ENCODE results near the gene PPFIA2.

Gene PPFIA2

DNA sequence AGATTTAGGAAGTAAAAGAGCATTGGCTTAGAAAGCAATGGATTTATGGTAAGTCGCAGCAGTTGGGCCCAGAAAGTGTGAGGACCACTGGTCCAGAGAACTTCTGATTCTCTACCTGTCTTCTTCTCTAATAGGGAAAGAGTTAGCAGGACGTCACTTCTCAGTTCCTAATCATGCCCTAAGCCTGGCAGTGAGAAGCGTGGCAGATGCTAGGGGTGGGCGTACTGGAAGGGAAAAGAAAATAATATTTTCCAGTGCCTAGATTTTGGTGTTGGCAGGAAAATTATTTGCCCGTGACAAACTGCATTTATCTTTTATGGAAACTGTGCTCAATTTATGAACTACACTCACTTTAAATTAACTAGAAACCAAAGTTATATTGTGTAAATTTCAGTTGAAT lies 212.3 kb downstream of the PPFIA2 start:
- DNase-seq (ENCODE audit: low read depth in 2 of 2), result no peak

DNA sequence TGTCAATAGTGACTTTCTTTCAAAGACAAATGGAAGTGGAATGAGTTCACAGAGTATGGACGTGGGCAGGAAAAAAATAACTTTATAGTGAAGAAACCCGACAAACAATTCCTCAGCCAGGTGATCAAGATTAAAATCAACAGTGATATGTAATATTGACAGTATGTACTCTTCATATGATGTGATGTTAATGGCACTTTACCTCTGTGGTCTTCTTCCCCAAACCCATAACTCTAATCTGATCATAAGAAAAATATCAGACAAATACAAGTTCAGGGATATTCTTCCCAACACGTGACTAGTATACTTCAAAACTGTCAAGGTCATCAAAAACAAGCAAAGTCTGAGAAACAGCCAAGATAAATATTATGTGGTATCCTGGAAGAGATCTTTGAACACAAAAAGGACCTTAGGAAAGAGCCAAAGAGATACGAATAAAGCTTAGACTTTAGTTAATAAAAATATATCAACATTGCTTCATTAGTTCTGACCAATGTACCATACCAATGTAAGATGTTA lies 215.5 kb downstream of the PPFIA2 start:
- DNase-seq (ENCODE audit: low read depth in 2 of 2), result no peak

DNA sequence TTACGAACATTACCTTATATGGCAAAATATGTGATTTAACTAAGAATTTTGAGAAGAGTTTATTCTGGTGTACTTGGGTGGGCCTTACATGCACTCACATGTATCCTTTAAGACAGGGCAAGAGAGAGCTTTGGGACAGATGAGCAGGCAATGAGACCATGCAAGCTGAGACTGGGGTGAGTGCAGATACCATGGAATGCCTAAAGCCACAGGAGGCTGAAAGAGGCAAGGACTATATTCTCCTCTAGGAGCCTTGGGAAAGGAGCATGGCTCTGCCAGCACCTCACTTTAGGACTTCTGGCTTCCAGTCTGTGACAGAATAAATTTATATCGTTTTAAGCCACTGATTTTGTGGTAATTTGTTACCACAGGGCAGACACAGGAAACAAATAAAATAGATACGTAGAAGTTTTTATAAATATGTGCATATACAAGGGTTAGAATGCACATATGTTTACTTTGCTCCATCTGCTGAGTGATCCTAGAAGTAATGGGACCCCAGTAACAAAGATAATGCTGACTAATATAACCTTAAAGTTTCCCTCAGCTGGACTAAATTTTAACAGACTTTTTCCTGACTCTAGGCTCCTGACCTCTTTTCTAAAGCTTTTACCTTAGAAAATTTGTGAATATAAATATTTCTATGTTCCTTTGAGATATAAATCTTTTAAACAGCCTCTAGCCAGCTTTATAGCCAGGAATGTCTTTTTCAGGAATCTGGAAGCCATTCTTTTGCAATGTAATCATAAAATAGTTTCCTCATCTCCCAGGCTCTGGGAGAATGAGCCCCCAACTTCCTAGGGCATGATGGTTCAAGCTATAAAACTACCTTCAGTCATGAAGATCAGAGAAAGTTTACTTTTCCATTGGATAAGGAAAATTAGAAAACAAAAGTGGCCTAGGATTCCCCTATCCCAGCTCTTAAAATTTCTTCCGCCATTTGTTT lies 216.8 kb downstream of the PPFIA2 start:
- DNase-seq (ENCODE audit: low read depth in 2 of 2), result no peak

DNA sequence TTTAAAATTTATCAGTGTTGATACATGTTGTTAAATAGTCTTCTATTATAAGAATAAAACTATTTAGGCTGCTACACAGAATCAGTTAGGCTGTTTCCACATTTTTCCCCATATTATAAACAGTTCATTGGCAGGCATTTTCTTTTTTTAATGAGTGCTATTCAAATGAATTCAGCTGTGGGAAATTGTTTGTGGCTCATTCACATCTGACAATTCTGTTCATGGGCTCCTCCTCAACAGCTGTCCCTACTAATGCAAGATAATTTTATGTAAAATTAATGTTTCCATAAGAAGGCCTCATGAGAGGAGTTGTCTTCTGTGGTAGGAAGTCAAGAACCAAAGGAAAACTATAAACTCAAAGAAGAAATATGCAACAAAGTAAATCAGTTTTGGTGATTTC lies 218.0 kb downstream of the PPFIA2 start:
- no peak for DNase-seq (ENCODE audit: low read depth in 2 of 2)

DNA sequence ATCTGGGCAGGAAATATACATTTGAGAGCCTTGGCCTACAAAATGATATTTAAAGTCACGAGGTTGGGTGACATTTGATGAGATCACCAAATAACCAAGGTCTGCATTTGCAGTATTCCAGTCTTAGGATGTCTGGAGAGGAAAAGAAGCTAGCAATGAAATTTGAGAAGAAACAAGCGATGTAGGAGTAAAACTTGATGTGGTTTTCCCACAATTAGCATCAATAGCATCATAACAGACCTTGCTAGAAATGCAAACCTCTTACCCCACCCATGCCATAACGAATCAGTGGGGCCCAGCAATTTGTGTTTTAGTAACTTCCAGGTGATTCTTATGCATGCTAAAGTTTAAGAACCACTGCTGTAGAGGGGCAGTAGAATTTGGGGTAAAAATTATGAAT lies 219.9 kb downstream of the PPFIA2 start:
- DNase-seq (ENCODE audit: low read depth in 2 of 2), result no peak

DNA sequence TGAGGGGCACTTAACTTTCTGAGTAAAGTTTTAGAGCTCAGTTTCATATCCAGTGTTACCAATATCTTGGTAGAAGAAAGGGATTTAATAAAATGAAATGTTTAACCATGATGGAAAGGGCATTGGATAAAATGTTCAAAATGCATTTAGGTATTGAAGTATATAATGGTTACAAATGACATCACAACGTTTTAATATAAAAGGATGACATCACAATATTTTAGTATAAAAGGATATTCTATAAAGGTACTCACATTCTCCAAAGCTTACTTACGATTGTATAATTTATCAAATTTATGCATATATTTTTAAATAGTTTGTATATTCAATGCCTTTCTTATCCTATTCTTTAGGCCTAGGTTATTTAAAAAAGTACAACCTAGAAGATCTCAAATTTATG lies 226.1 kb downstream of the PPFIA2 start:
- no peak for DNase-seq (ENCODE audit: low read depth in 2 of 2)

DNA sequence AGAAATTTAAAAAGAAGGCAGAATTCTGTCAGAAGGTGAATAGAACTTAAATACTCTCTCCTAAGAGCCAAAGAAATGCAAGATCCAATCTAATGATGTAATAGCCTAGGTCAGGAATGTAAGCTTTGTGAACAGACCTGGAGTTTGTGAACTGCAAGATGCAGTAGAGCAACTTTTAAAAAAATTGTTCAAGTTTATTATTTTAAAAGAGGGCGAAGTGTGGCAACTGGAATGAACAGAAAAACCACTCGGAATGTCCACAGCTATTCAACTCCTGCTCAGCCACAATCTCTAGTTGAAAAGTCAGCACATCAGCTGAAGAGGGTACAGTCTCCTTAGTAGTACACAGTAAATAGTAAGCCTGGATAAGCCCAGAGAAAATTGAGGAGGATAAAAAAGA lies 228.8 kb downstream of the PPFIA2 start:
- no peak for DNase-seq (ENCODE audit: low read depth in 2 of 2)

DNA sequence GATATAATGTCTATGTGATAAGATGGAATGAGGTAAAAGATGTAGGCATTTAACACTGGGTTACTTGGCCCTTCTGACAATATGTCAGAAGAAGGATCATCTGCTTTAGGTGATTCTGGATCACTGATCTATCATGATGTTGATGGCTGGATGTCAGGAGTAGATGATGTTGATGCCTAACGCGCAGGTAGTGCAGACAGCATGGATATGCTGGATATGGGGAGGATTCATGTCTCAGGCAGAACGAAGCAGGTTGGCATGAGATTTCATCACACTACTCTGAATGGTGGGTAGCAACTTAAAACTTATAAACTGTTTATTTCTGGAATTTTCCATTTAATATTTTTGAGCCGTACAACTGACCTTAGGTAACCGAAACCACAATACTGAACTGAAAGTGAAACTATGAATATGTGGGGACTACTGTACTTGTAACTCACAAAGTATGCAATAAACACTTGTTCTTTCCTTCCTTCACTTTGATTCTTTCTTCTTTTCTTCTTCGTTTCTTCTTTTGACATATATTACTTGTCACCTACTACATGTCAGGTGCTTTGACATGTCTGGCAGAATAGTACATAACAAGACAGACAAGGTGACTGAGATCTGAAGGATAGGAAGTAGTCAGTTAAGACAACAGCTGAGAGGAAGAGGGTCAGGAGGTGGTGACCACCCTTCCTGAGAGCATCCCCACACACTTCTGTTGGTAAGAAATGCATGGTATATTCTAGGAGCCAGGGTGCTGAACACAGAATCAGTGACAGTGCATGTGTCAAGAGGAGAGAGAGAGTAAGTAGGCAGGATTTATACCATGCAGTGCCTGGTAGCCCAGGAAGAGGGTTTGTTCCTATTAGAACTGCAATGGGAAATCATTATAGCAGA lies 238.8 kb downstream of the PPFIA2 start:
- DNase-seq (ENCODE audit: low read depth in 2 of 2), result no peak

DNA sequence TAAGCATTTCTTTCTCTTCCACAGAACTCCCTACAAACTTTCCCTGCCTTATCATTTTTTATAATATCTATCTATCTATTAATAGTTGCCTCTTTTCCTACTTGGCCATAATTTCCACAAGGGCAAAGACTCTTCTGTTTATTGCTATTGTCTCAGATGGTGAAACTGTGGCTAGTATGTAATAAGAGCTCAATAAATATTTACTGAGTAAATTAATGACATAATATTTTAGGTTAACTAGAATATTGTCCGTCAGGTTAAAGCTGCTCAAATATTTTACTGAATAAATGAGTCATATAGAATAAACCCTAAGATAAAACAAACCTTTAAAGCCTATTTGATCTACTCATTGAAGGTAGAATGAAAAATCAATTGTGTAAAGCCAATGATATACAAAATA lies 240.5 kb downstream of the PPFIA2 start:
- no peak for DNase-seq (ENCODE audit: low read depth in 2 of 2)

DNA sequence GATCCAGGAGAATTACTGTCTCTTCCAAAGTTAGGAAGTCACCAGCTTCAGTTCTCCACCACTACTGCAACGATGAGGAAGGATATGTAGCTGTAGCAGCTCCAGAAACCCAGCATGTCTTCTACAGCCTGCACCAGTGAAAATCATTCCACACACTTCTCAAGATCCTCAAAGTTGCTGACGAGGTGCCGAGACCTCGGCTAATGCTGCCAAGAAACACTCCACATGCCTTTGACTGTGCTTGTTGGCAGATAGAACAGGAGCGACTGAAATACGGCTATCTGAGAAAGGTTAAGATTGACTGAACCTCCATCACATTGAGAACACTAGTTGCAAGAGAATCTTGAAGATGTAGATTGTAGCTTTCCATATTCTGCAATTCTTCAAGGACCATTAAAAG lies 241.9 kb downstream of the PPFIA2 start:
- DNase-seq (ENCODE audit: low read depth in 2 of 2), result no peak

DNA sequence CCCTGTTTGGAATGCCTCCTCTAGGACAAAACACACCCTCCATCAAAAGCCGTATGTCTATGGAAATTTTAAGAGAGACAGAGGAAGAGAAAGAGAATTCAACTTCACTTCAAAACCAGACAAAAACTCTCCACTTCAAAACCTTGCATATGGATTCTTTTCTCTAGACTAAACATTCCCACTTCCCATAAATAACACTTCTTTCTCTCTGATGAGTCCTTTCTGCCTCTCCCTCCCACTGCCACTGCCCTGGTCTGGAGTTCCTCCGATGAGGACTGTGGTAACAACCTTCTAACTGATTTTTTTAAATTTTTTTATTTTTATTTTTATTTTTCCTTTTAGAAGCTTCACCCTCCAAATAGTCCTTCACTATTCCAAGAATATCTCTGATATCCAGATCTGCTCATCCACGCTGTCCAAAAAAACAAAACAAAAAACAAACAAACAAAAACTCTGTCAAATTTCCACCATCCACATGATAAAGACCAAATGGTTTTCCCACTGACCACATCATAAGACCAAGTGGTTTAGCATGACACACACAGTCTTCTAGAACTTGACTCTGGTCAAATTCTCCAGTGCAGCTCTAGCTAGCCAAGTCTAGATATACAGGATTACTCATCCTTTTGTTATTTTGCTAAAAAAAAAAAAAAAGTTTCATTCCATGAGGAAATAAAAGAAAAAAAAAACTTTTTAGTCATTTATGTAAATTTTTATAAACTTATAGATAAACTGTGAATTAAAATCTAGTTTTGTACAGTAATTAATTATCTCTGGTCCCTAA lies 256.0 kb downstream of the PPFIA2 start:
- no peak for DNase-seq (ENCODE audit: low read depth in 2 of 2)

DNA sequence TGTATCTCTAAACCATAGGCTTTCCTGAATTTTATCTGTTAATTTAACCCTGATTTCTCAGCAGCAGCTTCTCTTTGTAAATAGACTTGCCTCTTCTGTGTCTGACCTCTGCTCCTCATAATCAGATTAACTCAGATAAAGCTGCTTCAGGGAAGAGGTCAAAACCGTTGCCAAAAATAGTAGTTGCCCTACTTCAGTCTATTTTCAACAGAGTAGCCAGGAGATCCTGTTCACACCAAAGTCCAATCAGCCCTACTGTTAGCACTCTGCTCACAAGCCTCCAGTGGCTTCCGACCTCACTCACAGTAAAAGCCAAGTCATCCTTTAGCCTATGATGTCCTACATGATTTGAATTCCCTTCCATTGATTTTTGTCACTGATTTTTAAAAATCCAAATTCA lies 258.4 kb downstream of the PPFIA2 start:
- no peak for DNase-seq (ENCODE audit: low read depth in 2 of 2)

DNA sequence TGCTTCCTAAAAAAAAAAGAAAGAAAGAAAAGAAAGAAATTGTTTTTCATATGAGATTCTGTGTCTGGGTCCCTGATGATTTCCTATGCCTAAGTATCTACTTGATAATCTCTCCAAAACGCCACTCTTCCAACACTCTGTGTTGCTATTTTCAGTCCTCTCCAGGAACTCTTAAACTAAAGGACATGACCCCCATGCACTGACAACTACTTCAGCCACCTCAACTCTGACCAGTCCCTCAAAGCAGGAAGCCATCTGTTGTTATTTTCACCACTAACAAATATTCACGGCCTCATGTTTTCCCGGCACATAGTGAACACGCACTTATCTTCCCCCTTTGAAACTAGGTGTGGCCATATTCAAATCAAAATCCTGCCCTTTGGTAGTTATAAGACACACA lies 259.3 kb downstream of the PPFIA2 start:
- DNase-seq (ENCODE audit: low read depth in 2 of 2), result no peak

DNA sequence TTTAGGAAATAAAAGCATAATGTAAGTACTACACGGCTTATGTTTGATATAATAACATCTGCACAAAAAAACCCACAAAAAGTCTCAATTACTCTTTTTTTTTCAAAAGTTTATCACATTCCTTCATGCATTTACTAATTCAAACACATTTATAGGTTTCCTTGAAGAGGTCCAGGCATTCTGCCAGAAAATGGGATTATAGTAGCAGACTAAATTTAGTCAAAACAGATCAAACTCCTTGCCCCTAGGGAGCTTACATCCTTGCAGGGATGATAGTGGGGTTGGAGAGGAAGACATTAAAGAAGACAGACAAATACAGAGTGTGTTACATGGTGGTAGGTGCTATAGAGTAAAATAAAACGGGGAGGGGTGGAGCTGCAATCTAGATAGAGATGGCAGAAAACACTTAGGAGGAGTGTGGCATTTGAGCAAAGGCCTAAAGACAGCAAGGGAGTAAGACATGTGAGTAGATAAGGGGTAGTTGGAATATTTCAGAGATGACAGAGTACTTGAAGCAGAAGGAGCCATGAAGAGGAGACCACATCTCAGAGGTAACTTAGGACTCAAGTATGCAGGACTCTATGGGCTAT lies 266.9 kb downstream of the PPFIA2 start:
- no peak for DNase-seq (ENCODE audit: low read depth in 2 of 2)

DNA sequence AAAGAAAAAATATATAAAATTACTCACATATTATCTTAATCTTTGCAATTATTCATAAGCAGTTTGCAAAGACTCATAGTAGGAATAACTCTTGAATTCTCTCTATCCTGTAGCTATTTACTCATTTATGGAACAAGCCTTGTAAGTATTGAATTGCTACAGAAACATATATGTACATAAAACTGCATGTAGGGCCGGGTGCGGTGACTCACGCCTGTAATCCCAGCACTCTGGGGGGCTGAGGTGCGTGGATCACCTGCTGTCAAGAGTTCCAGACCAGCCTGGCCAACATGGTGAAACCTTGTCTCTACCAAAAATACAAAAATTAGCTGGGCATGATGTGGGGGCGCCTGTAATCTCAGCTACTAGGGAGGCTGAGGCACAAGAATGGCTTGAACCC lies 286.2 kb downstream of the PPFIA2 start:
- no peak for DNase-seq (ENCODE audit: low read depth in 2 of 2)

DNA sequence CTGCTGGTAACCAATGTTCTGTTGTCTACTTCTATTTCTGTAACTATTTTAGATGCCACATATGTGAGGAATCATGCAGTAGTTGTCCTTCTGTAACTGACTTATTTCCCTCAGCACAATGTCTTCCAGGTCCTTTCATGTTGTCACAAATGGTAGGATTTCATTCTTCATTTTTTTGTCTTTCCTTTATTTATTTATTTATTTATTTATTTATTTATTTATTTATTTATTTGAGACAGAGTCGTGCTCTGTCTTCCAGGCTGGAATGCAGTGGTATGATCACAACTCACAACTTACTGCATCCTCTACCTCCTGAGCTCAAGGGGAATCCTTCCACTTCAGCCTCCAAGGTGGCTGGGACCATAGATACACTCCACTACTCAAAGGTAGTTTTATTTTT lies 288.2 kb downstream of the PPFIA2 start:
- DNase-seq (ENCODE audit: low read depth in 2 of 2), result no peak

DNA sequence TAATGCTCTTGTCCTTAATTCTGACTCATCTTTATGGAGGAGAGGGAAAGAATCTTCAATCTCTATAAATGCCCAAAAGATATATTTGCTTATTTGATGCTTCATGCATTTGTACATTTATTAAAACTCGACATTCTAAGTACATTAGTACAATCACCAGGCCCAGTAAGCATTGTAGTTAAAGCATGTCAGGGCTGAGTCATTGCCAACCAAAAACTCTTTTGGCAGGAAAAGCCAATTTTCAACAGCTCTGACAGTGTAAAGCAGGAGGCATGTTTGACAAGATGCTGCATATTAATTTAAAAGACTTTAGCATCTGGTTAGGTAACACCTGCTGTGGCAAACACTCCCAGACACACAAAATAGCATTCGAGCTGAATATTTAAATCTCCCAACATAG lies 290.9 kb downstream of the PPFIA2 start:
- DNase-seq (ENCODE audit: low read depth in 2 of 2), result no peak

DNA sequence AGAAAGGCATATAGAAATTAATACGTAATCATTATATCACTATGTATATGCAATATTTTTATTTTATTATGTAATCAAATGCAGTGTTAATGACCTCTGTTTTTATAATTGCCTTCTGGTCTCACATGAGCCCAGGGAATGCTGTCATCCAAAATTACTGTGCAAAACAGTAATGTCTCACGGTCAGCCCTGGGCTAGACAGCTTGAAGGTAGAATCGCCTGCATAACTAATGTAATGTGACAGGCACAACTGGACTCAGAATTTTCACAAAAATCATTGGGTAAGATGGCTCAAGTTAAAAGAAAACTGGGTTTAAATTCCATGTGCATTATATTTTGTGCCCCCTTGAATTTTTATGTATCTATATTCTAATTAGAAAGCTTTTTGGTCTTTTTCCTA lies 293.3 kb downstream of the PPFIA2 start:
- no peak for DNase-seq (ENCODE audit: low read depth in 2 of 2)

DNA sequence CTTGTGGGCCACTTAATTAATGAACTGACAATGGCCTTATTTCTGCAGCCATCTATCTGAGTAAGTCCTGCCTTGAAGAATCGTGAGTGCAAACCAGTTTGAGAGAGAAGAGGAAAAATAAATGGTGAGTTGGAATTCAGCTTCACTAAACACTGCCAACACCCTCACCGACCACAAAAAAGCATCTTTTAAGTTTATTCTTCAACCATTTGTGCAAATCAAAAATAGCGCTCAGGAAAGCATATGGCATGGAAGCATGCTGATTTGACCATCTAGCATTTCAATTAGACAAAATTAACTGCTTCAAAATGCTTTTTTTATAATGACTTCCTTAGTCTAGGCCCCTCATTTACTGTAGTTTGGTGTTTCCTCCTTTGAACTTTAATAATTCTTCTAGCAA lies 294.0 kb downstream of the PPFIA2 start:
- no peak for DNase-seq (ENCODE audit: low read depth in 2 of 2)

DNA sequence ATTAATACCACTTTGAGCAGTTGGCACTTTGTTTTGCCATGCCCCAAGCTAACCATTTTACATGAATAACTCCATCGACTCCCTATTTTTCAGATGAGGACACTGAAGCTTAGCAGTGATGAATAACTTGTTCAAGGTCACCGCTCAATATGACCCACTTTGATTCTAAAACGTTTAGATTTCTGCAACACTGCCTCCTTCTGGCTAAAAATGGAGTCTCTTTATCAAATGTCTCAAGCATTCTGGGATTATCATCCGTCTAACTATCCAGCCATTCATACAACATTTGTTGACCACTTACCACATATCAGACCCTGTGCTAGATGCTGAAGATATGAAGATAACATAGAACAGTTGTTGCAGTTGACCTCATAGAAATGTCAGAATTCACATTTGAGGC lies 298.0 kb downstream of the PPFIA2 start:
- no peak for DNase-seq (ENCODE audit: low read depth in 2 of 2)

DNA sequence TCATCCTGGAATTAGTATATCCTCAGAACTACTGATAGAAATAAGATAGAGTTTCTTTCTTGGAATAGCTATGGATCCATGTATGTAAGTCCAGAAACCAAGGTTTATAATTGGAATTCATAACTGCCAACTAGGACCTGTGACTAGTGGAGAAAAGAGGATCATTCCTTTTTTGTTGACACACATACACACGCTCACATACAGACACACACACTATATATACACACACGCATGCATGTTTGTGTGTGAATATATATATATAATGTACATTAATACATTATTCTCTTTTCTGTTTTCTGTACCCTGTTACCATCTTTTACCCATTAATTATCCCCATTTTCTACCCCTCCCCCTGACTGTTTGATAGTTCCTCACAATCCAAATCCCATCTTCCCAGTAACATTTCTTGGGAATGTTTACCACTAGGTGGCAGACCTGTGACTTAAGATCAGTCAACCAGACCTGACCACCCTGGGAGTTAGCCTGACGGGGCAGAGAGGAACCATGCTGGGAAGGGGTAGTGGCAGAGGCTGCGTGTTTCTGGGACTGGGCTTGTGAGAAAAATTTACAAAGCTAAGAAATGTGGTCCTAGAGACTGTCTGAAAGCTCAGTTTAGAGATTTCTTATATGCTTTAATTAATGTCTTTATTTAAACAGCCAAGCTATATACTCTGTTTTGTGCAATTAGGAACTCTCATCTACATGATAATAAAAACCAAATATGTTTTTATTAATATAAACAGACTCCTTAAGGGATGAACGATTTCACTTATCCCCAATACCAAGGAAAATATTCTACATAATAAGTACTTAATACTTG lies 308.0 kb downstream of the PPFIA2 start:
- no peak for DNase-seq (ENCODE audit: low read depth in 2 of 2)

Measured in stimulated activated CD8-positive, alpha-beta memory T cell treated with anti-CD3 and anti-CD28 coated beads, Interleukin-15, amount 100 ng/mL, for 48 hours (primary cell).